HepG2 (cell line): ENCODE results near the gene SPSB1. TPM values are rescaled to one million over a fixed set of nuclear protein-coding genes. Genes with fewer than 3 reads are reported as not detected.
A peak's percentile ranks its signal among the peaks of the same experiment; 100 is the strongest.

Experiments
- CHD2 ChIP-seq: IDR thresholded peaks from 2 replicates; pipeline ENCODE4 v1.6.1; 2011; ENCODE audit warnings: low read depth, low read length, improper control_type of control experiment
- EEA1 ChIP-seq: sonication (generic); formaldehyde crosslinking; IDR thresholded peaks from 2 replicates; pipeline ENCODE4 v1.5.1; 2020; ENCODE audit warnings: mild to moderate bottlenecking, missing genetic modification reagents, borderline replicate concordance
- HES4 ChIP-seq: sonication (generic); formaldehyde crosslinking; IDR thresholded peaks from 2 replicates; pipeline ENCODE4 v1.9.0; 2021; ENCODE audit warnings: mild to moderate bottlenecking, missing genetic modification reagents, borderline replicate concordance
- KDM3A ChIP-seq: IDR thresholded peaks from 2 replicates; pipeline ENCODE4 v1.6.1; 2018; ENCODE audit warnings: low read depth, missing compliant biosample characterization
- KDM5A ChIP-seq: fragments of 200-600 bp; sonication (generic); IDR thresholded peaks from 2 replicates; pipeline ENCODE4 v1.7.0; 2018; ENCODE audit warnings: antibody characterized with exemption, mild to moderate bottlenecking, low read length, borderline replicate concordance
- LCORL ChIP-seq, 2 experiments: fragments of 450-650 bp in 1 of 2; sonication (generic) in 1 of 2; formaldehyde crosslinking in 1 of 2; IDR thresholded peaks; 2 replicates each; pipeline versions ENCODE4 v1.5.0 to v1.6.1; 2017 to 2020; ENCODE audit warnings: antibody characterized with exemption in 1 of 2, missing genetic modification reagents in 1 of 2
- MTA1 ChIP-seq: sonication (generic); formaldehyde crosslinking; IDR thresholded peaks from 2 replicates; pipeline ENCODE4 v1.4.0; 2020; ENCODE audit warnings: missing genetic modification reagents, mild to moderate bottlenecking, borderline replicate concordance
- PAX8 ChIP-seq: sonication (generic); formaldehyde crosslinking; IDR thresholded peaks from 2 replicates; pipeline ENCODE4 v1.8.0; 2022; ENCODE audit warnings: mild to moderate bottlenecking, missing genetic modification reagents, borderline replicate concordance
- TAF15 ChIP-seq: fragments of 200-400 bp; formaldehyde crosslinking; IDR thresholded peaks from one replicate; pipeline ENCODE4 v1.6.1; 2018; ENCODE audit warnings: mild to moderate bottlenecking, low read depth, low read length; ENCODE audit not compliant: poor library complexity, severe bottlenecking
- TSC22D2 ChIP-seq: sonication (generic); formaldehyde crosslinking; IDR thresholded peaks from 2 replicates; pipeline ENCODE4 v1.5.1; 2020; ENCODE audit warnings: missing genetic modification reagents, mild to moderate bottlenecking, borderline replicate concordance
- YEATS4 ChIP-seq: sonication (generic); formaldehyde crosslinking; IDR thresholded peaks from 2 replicates; pipeline ENCODE4 v1.4.0; 2020; ENCODE audit warnings: missing genetic modification reagents, borderline replicate concordance
- ZMYM3 ChIP-seq: sonication (generic); formaldehyde crosslinking; IDR thresholded peaks from 2 replicates; pipeline ENCODE4 v1.5.1; 2020; ENCODE audit warnings: mild to moderate bottlenecking, missing genetic modification reagents
- ZNF232 ChIP-seq: sonication (generic); formaldehyde crosslinking; IDR thresholded peaks from 2 replicates; pipeline ENCODE4 v1.4.0; 2020; ENCODE audit warnings: missing genetic modification reagents, borderline replicate concordance
- ZNF343 ChIP-seq: sonication (generic); formaldehyde crosslinking; IDR thresholded peaks from 2 replicates; pipeline ENCODE4 v1.4.0; 2020; ENCODE audit warnings: mild to moderate bottlenecking, missing genetic modification reagents
- polyA plus RNA-seq, 8 experiments: library from polyadenylated mRNA; depleted of rRNA in 3 of 8; stranded (reverse) in 7 of 8; unstranded in 1 of 8; fragments of >200 nt; fragmentation: Illumina TruSeq in 4 of 8; extraction: Trizol in 4 of 8; gene quantifications; 2 replicates each; pipeline versions ENCODE4 v1.2.1 to v1.2.3, GENCODE V29; 2011 to 2016; ENCODE audit warnings: low read depth in 4 of 8, missing spikeins in 1 of 8, mixed read lengths in 1 of 8; ENCODE audit not compliant: insufficient read depth in 1 of 8
- total RNA-seq, 5 experiments: library from RNA; depleted of rRNA; stranded (reverse); fragments of >200 nt; fragmentation: Illumina TruSeq; extraction: Trizol; gene quantifications; 2 replicates each; pipeline ENCODE4 v1.2.3, GENCODE V29; 2016; ENCODE audit warnings: low read depth in 1 of 5
- TF ChIP-seq, protein P1 (sequence below): sonication (generic); formaldehyde crosslinking; IDR thresholded peaks from 2 replicates; pipeline ENCODE4 v1.4.0; 2020; ENCODE audit warnings: missing genetic modification reagents
- TF ChIP-seq, protein P2 (sequence below): sonication (generic); formaldehyde crosslinking; IDR thresholded peaks from 2 replicates; pipeline ENCODE4 v1.8.1; 2023; ENCODE audit warnings: mild to moderate bottlenecking, missing genetic modification reagents, borderline replicate concordance
- TF ChIP-seq, protein P3 (sequence below): sonication (generic); formaldehyde crosslinking; IDR thresholded peaks from 2 replicates; pipeline ENCODE4 v1.4.0; 2020; ENCODE audit warnings: missing genetic modification reagents, borderline replicate concordance
- TF ChIP-seq, protein P4 (sequence below): sonication (generic); formaldehyde crosslinking; IDR thresholded peaks from 2 replicates; pipeline ENCODE4 v1.4.0; 2020; ENCODE audit warnings: missing genetic modification reagents
- TF ChIP-seq, protein P5 (sequence below): sonication (generic); formaldehyde crosslinking; IDR thresholded peaks from 2 replicates; pipeline ENCODE4 v1.4.0; 2020; ENCODE audit warnings: missing genetic modification reagents, low read depth, mild to moderate bottlenecking, borderline replicate concordance

Gene SPSB1
- total and polyA plus RNA-seq, 2 of the 13 experiments (the other 11 are each of a cell fraction or from before 2014, with no cell fraction given): 5.0 to 8.0 TPM

DNA sequence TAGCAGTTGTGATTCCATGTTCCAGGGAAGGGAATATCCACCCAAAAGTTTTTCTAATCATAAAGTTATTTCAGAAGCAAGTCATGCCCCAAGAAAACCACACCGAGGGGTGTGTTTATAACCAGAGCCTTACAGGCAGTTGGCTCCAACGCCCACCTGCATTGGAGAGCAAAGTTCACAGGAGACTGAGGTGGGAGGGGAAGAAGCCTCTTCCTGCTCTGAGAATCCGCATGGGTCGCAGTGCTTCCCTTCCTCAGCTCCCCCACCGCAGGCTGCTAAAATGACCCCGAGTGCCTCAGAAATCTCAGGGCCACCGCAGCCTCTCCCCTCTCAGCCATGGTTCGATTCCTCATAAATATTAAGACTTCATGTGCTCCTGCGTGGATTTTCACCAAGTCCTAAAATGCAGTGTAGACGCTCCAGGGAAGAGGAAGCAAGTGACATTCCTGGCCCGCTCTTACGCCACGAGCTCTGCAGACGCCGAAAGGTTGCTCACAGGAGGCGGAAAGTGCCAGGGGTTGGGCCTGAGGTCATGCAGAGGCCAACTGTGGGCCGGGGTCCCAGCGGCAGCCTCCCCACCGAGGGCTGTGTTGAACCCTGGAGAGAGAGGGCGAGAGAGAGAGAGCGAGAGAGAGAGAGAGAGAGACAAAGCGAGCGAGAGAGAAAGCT lies 13.4 kb upstream of the SPSB1 start (continued):
- TF ChIP-seq, protein P1, sequence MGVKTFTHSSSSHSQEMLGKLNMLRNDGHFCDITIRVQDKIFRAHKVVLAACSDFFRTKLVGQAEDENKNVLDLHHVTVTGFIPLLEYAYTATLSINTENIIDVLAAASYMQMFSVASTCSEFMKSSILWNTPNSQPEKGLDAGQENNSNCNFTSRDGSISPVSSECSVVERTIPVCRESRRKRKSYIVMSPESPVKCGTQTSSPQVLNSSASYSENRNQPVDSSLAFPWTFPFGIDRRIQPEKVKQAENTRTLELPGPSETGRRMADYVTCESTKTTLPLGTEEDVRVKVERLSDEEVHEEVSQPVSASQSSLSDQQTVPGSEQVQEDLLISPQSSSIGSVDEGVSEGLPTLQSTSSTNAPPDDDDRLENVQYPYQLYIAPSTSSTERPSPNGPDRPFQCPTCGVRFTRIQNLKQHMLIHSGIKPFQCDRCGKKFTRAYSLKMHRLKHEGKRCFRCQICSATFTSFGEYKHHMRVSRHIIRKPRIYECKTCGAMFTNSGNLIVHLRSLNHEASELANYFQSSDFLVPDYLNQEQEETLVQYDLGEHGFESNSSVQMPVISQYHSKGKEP: no peak
- TF ChIP-seq, protein P2, sequence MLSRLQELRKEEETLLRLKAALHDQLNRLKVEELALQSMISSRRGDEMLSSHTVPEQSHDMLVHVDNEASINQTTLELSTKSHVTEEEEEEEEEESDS (CRISPR knock-in tag): no peak
- TF ChIP-seq MTA1 (peak; percentile 47; the same call in 1 of the 2 replicates), TSC22D2 (CRISPR knock-in tag) (no peak), CHD2 (no peak), KDM5A (no peak), ZNF232 (peak; percentile 52; the same call in 1 of the 2 replicates), PAX8 (CRISPR knock-in tag) (no peak), HES4 (CRISPR knock-in tag) (no peak), YEATS4 (0 out of 2 replicates have a peak, but pooled peaks have one; percentile 22), ZMYM3 (CRISPR knock-in tag) (no peak; the same call in 1 of the 2 replicates), ZNF343 (CRISPR knock-in tag) (no peak), TAF15 (no peak), KDM3A (CRISPR knock-in tag) (no peak), EEA1 (CRISPR knock-in tag) (no peak), LCORL (IDR thresholded peaks at IDR 0.05) (no peak), LCORL (CRISPR knock-in tag; IDR thresholded peaks at IDR 0.05) (no peak)
- TF ChIP-seq, protein P3, sequence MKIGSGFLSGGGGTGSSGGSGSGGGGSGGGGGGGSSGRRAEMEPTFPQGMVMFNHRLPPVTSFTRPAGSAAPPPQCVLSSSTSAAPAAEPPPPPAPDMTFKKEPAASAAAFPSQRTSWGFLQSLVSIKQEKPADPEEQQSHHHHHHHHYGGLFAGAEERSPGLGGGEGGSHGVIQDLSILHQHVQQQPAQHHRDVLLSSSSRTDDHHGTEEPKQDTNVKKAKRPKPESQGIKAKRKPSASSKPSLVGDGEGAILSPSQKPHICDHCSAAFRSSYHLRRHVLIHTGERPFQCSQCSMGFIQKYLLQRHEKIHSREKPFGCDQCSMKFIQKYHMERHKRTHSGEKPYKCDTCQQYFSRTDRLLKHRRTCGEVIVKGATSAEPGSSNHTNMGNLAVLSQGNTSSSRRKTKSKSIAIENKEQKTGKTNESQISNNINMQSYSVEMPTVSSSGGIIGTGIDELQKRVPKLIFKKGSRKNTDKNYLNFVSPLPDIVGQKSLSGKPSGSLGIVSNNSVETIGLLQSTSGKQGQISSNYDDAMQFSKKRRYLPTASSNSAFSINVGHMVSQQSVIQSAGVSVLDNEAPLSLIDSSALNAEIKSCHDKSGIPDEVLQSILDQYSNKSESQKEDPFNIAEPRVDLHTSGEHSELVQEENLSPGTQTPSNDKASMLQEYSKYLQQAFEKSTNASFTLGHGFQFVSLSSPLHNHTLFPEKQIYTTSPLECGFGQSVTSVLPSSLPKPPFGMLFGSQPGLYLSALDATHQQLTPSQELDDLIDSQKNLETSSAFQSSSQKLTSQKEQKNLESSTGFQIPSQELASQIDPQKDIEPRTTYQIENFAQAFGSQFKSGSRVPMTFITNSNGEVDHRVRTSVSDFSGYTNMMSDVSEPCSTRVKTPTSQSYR: no peak
- TF ChIP-seq, protein P4, sequence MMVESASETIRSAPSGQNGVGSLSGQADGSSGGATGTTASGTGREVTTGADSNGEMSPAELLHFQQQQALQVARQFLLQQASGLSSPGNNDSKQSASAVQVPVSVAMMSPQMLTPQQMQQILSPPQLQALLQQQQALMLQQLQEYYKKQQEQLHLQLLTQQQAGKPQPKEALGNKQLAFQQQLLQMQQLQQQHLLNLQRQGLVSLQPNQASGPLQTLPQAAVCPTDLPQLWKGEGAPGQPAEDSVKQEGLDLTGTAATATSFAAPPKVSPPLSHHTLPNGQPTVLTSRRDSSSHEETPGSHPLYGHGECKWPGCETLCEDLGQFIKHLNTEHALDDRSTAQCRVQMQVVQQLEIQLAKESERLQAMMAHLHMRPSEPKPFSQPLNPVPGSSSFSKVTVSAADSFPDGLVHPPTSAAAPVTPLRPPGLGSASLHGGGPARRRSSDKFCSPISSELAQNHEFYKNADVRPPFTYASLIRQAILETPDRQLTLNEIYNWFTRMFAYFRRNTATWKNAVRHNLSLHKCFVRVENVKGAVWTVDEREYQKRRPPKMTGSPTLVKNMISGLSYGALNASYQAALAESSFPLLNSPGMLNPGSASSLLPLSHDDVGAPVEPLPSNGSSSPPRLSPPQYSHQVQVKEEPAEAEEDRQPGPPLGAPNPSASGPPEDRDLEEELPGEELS: peak; percentile 29; the same call in 1 of the 2 replicates
- TF ChIP-seq, protein P5, sequence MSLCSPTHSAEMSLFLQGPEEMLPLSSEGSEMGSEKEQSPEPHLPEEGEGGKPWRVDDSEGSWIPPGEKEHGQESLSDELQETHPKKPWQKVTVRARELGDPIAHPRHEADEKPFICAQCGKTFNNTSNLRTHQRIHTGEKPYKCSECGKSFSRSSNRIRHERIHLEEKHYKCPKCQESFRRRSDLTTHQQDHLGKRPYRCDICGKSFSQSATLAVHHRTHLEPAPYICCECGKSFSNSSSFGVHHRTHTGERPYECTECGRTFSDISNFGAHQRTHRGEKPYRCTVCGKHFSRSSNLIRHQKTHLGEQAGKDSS (CRISPR knock-in tag): peak; percentile 31; the same call in 1 of the 2 replicates
